Liver (tissue), 3 donors: ENCODE results near the gene MARS1.

ENCODE experiments used
- CTCF ChIP-seq: fragments of 150-350 bp; IDR thresholded peaks from 2 replicates; pipeline ENCODE4 v1.5.1; 2017; ENCODE audit warnings: improper control_type of control experiment, low read depth, low read length; ENCODE audit not compliant: missing input control
- EGR1 ChIP-seq, 2 donors: IDR thresholded peaks; 2 replicates each; pipeline ENCODE4 v1.6.1; 2016 to 2018; ENCODE audit warnings: antibody characterized with exemption in 2 of 2, low read depth in 2 of 2
- GABPA ChIP-seq, 2 donors: IDR thresholded peaks in 1 of 2; conservative IDR thresholded peaks in 1 of 2; 2 replicates each; pipeline ENCODE4 v1.6.1; 2016; ENCODE audit warnings: antibody characterized with exemption in 2 of 2, mild to moderate bottlenecking in 1 of 2, moderate library complexity in 1 of 2
- JUND ChIP-seq, 2 donors: IDR thresholded peaks; 2 replicates each; pipeline ENCODE4 v1.6.1; 2016; ENCODE audit warnings: antibody characterized with exemption in 2 of 2
- MAX ChIP-seq: IDR thresholded peaks from 2 replicates; pipeline ENCODE4 v1.6.1; 2016; ENCODE audit warnings: antibody characterized with exemption
- NR2F2 ChIP-seq: IDR thresholded peaks from 2 replicates; pipeline ENCODE4 v1.6.1; 2016; ENCODE audit warnings: antibody characterized with exemption
- RAD21 ChIP-seq, 2 donors: IDR thresholded peaks; 2 replicates each; pipeline ENCODE4 v1.6.1; 2016; ENCODE audit warnings: antibody characterized with exemption in 2 of 2, mild to moderate bottlenecking in 2 of 2
- REST ChIP-seq: IDR thresholded peaks from 2 replicates; pipeline ENCODE4 v1.6.1; 2016; ENCODE audit warnings: antibody characterized with exemption, mild to moderate bottlenecking
- RXRA ChIP-seq, 2 donors: IDR thresholded peaks; 2 replicates each; pipeline ENCODE4 v1.6.1; 2017 to 2018; ENCODE audit warnings: antibody characterized with exemption in 2 of 2, mild to moderate bottlenecking in 1 of 2
- TAF1 ChIP-seq: conservative IDR thresholded peaks from 2 replicates; pipeline ENCODE4 v1.6.1; 2016; ENCODE audit warnings: antibody characterized with exemption, mild to moderate bottlenecking
- YY1 ChIP-seq: IDR thresholded peaks from 2 replicates; pipeline ENCODE4 v1.6.1; 2016; ENCODE audit warnings: antibody characterized with exemption, mild to moderate bottlenecking
- ZBTB33 ChIP-seq: IDR thresholded peaks from 2 replicates; pipeline ENCODE4 v1.6.1; 2016; ENCODE audit warnings: antibody characterized with exemption
- donor health status: healthy.
- donor health status: healthy.

- TF ChIP-seq REST = no peak
- no peak for TF ChIP-seq ZBTB33
- TF ChIP-seq YY1 = no peak
- TF ChIP-seq CTCF = no peak
- TF ChIP-seq TAF1 = no peak
- no peak for TF ChIP-seq NR2F2
- no peak for TF ChIP-seq MAX
- TF ChIP-seq RXRA (IDR thresholded peaks at IDR 0.05) = no peak
- TF ChIP-seq EGR1 (IDR thresholded peaks at IDR 0.05; ENCODE audit: low read depth in 2 of 2) = no peak
- TF ChIP-seq GABPA (IDR thresholded peaks at IDR 0.05 in 1 of 2, conservative IDR thresholded peaks at IDR 0.05 in 1 of 2) = no peak
- no peak for TF ChIP-seq RAD21 (IDR thresholded peaks at IDR 0.05)
- no peak for TF ChIP-seq JUND (IDR thresholded peaks at IDR 0.05)
These were observed 65.0 kb downstream of the MARS1 start for GRCh38 chr12:57552835-57553313.
